ENCODE results near the gene RPS28.

GRCh38 chr19:8337728-8338127 is 16.4 kb downstream of the RPS28 start:
- TF ChIP-seq, protein P1, sequence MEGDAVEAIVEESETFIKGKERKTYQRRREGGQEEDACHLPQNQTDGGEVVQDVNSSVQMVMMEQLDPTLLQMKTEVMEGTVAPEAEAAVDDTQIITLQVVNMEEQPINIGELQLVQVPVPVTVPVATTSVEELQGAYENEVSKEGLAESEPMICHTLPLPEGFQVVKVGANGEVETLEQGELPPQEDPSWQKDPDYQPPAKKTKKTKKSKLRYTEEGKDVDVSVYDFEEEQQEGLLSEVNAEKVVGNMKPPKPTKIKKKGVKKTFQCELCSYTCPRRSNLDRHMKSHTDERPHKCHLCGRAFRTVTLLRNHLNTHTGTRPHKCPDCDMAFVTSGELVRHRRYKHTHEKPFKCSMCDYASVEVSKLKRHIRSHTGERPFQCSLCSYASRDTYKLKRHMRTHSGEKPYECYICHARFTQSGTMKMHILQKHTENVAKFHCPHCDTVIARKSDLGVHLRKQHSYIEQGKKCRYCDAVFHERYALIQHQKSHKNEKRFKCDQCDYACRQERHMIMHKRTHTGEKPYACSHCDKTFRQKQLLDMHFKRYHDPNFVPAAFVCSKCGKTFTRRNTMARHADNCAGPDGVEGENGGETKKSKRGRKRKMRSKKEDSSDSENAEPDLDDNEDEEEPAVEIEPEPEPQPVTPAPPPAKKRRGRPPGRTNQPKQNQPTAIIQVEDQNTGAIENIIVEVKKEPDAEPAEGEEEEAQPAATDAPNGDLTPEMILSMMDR (IDR thresholded peaks at IDR 0.05; ENCODE audit: insufficient read depth, low read length), result no peak
- TF ChIP-seq POLR2AphosphoS5 (IDR thresholded peaks at IDR 0.05; ENCODE audit: low read depth), result no peak
- TF ChIP-seq, protein P2, sequence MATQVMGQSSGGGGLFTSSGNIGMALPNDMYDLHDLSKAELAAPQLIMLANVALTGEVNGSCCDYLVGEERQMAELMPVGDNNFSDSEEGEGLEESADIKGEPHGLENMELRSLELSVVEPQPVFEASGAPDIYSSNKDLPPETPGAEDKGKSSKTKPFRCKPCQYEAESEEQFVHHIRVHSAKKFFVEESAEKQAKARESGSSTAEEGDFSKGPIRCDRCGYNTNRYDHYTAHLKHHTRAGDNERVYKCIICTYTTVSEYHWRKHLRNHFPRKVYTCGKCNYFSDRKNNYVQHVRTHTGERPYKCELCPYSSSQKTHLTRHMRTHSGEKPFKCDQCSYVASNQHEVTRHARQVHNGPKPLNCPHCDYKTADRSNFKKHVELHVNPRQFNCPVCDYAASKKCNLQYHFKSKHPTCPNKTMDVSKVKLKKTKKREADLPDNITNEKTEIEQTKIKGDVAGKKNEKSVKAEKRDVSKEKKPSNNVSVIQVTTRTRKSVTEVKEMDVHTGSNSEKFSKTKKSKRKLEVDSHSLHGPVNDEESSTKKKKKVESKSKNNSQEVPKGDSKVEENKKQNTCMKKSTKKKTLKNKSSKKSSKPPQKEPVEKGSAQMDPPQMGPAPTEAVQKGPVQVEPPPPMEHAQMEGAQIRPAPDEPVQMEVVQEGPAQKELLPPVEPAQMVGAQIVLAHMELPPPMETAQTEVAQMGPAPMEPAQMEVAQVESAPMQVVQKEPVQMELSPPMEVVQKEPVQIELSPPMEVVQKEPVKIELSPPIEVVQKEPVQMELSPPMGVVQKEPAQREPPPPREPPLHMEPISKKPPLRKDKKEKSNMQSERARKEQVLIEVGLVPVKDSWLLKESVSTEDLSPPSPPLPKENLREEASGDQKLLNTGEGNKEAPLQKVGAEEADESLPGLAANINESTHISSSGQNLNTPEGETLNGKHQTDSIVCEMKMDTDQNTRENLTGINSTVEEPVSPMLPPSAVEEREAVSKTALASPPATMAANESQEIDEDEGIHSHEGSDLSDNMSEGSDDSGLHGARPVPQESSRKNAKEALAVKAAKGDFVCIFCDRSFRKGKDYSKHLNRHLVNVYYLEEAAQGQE (IDR thresholded peaks at IDR 0.05; ENCODE audit: insufficient replicate concordance, low read depth), result no peak
